Mammary epithelial cell (primary cell): ENCODE measurements around the gene SLC4A8.

Source experiments
- EZH2 ChIP-seq: IDR thresholded peaks from 2 replicates; pipeline ENCODE4 v1.6.1; 2012; ENCODE audit warnings: low read length, inconsistent platforms, borderline replicate concordance
- TF ChIP-seq, protein P1 (sequence below), 2 donors: IDR thresholded peaks in 1 of 2; conservative IDR thresholded peaks in 1 of 2; 2 replicates each; pipeline ENCODE4 v1.5.1; 2011 to 2012; ENCODE audit warnings: inconsistent platforms in 2 of 2, low read length in 2 of 2, mild to moderate bottlenecking in 2 of 2, control low read depth in 1 of 2, low read depth in 1 of 2; ENCODE audit not compliant: insufficient read depth in 1 of 2; ENCODE audit errors: extremely low read depth in 1 of 2

DNA sequence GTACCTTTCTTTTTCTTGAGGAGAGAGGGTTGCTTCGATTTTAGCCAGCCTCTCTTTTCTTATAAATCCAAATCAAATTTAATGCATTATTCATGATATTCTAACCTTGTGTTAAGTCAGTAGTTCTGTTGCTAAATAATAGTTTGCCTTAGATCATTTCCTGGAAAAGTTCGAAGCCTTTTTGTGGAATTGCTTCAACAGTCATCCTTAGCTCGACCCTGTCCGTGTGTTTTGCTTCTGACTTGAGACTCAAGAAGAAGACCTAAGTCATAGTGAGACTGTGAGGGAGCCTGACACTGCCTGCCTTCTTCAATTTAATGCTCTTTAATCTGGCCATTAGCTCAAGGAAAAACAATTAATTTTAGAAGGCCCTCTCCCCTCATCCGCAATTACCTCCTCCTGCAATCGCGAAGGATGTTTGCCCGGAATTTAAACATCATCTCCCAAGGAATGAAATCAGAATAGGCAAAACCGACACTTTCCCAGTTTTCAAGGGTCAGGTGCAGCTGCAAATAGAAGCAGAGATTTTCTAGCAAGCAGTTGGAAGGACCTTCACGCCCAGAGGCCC, 453 bp upstream of the SLC4A8 start:
- no peak for TF ChIP-seq EZH2
- TF ChIP-seq, protein P1, sequence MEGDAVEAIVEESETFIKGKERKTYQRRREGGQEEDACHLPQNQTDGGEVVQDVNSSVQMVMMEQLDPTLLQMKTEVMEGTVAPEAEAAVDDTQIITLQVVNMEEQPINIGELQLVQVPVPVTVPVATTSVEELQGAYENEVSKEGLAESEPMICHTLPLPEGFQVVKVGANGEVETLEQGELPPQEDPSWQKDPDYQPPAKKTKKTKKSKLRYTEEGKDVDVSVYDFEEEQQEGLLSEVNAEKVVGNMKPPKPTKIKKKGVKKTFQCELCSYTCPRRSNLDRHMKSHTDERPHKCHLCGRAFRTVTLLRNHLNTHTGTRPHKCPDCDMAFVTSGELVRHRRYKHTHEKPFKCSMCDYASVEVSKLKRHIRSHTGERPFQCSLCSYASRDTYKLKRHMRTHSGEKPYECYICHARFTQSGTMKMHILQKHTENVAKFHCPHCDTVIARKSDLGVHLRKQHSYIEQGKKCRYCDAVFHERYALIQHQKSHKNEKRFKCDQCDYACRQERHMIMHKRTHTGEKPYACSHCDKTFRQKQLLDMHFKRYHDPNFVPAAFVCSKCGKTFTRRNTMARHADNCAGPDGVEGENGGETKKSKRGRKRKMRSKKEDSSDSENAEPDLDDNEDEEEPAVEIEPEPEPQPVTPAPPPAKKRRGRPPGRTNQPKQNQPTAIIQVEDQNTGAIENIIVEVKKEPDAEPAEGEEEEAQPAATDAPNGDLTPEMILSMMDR (conservative IDR thresholded peaks at IDR 0.05 in 1 of 2, IDR thresholded peaks at IDR 0.05 in 1 of 2; ENCODE audit: extremely low read depth in 1 of 2, insufficient read depth in 1 of 2, low read depth in 1 of 2, low read length in 2 of 2): no peak
